Peyer's patch (tissue), 4 donors: ENCODE measurements around the gene TGIF2. TPM values are rescaled to one million over a fixed set of nuclear protein-coding genes. Genes with fewer than 3 reads are reported as not detected.

Source experiments
- DNase-seq, 3 donors: peaks; one replicate each; pipeline ENCODE4 v3.0.0-alpha.2; 2017 to 2019
- H3K27ac ChIP-seq, 4 donors: fragments of 200-600 bp; sonication (generic); one replicate each; pipeline ENCODE4 v1.5.1; 2016 to 2019
- H3K27me3 ChIP-seq, 2 donors: fragments of 200-600 bp; sonication (generic); one replicate each; pipeline ENCODE4 v1.5.1; 2019
- H3K36me3 ChIP-seq, 3 donors: fragments of 200-600 bp; sonication (generic); one replicate each; pipeline ENCODE4 v1.5.1; 2016 to 2019
- H3K4me1 ChIP-seq, 4 donors: fragments of 200-600 bp; sonication (generic); one replicate each; pipeline ENCODE4 v1.5.1; 2016 to 2019
- H3K4me3 ChIP-seq, 4 donors: fragments of 200-600 bp; sonication (generic); 1 replicate in 3 of 4; 2 replicates in 1 of 4; pipeline ENCODE4 v1.5.1; 2016 to 2019; ENCODE audit warnings: mild to moderate bottlenecking in 1 of 4
- H3K9me3 ChIP-seq, 4 donors: fragments of 200-600 bp; sonication (generic); one replicate each; pipeline ENCODE4 v1.5.1; 2016 to 2019; ENCODE audit warnings: mild to moderate bottlenecking in 1 of 4
- CTCF ChIP-seq, 6 experiments: fragments of 450-650 bp in 4 of 6; fragments of 200-600 bp in 2 of 6; sonication (generic) in 1 of 6; IDR thresholded peaks; one replicate each; pipeline ENCODE4 v1.5.1; 2017 to 2019; ENCODE audit warnings: antibody characterized with exemption in 6 of 6, mild to moderate bottlenecking in 3 of 6, moderate library complexity in 1 of 6
- POLR2A ChIP-seq, 2 donors: fragments of 450-650 bp; IDR thresholded peaks; one replicate each; pipeline ENCODE4 v1.5.1; 2017; ENCODE audit warnings: antibody characterized with exemption in 2 of 2, mild to moderate bottlenecking in 2 of 2, moderate library complexity in 2 of 2
- total RNA-seq, 4 donors: library from RNA; depleted of rRNA; stranded (reverse); fragments of >200 nt; gene quantifications; one replicate each; pipeline ENCODE4 v1.1.0, GENCODE V29; 2016

TGIF2 gene
- total RNA-seq, 4 donors from 2014 or later = 2.6 to 8.4 (median 4.5) TPM

- Histone ChIP-seq H3K9me3 (no peaks in the 10 kb centered on the region), H3K27me3 (no peaks in the 10 kb centered on the region), H3K27ac (peak overlapping the region; percentile 69 to 87 (median 82)), H3K36me3 (no peaks in the 10 kb centered on the region), H3K4me1 (peaks cover 0 to 19% (median 0%) of the 10 kb centered on the region in 4 donors), H3K4me3 (peak overlapping the region; percentile 43 to 60 (median 54))
- no peak for TF ChIP-seq CTCF (IDR thresholded peaks at IDR 0.05)
- TF ChIP-seq POLR2A (IDR thresholded peaks at IDR 0.05) = no peak
- no peak for DNase-seq
These were observed 32.7 kb upstream of the TGIF2 start for GRCh38 chr20:36540551-36541211.

- Histone ChIP-seq H3K36me3 (no peaks in the 10 kb centered on the region), H3K27me3 (no peaks in the 10 kb centered on the region), H3K27ac (peak within 1 kb of the TSS; percentile 69 to 87 (median 82)), H3K4me1 (peaks cover 0 to 19% (median 0%) of the 10 kb centered on the region in 4 donors), H3K9me3 (no peaks in the 10 kb centered on the region), H3K4me3 (peak within 1 kb of the TSS; percentile 43 to 60 (median 54))
- peak; percentile 78 to 92 (median 85) for DNase-seq
- TF ChIP-seq CTCF (IDR thresholded peaks at IDR 0.05) (no peak), POLR2A (IDR thresholded peaks at IDR 0.05) (peak in 1 of 2 donors; percentile 34)
These were observed 32.1 kb upstream of the TGIF2 start, which contains the start of gene MYL9 for GRCh38 chr20:36541227-36541767. Gene MYL9, plus strand, starts transcription at chr20:36541519. Its CDS starts 3,366 bp downstream, at chr20:36544885.

GRCh38 chr20:36541768-36542488, 31.5 kb upstream of the TGIF2 start:
- Histone ChIP-seq H3K9me3 (no peaks in the 10 kb centered on the region), H3K4me1 (peaks cover 0 to 19% (median 0%) of the 10 kb centered on the region in 4 donors), H3K4me3 (peak overlapping the region; percentile 43 to 60 (median 54)), H3K27ac (peak overlapping the region; percentile 69 to 87 (median 82)), H3K36me3 (no peaks in the 10 kb centered on the region), H3K27me3 (no peaks in the 10 kb centered on the region)
- peak in 4 of 6 experiments; percentile 5 to 28 (median 19) for TF ChIP-seq CTCF (IDR thresholded peaks at IDR 0.05)
- TF ChIP-seq POLR2A (IDR thresholded peaks at IDR 0.05) = no peak
- no peak for DNase-seq

GRCh38 chr20:36542516-36543183, 30.7 kb upstream of the TGIF2 start:
- no peak for DNase-seq
- H3K4me1 ChIP-seq = peaks cover 0 to 19% (median 0%) of the 10 kb centered on the region in 4 donors
- H3K9me3 ChIP-seq = no peaks in the 10 kb centered on the region
- H3K27me3 ChIP-seq = no peaks in the 10 kb centered on the region
- peak overlapping the region; percentile 43 to 60 (median 54) for H3K4me3 ChIP-seq
- peak overlapping the region; percentile 69 to 87 (median 82) for H3K27ac ChIP-seq
- H3K36me3 ChIP-seq = no peaks in the 10 kb centered on the region
- no peak for TF ChIP-seq POLR2A (IDR thresholded peaks at IDR 0.05)
- no peak for TF ChIP-seq CTCF (IDR thresholded peaks at IDR 0.05)
